ENCODE measurements around the gene GPR132. TPM values are rescaled to one million over a fixed set of nuclear protein-coding genes. Genes with fewer than 3 reads are reported as not detected.
A peak's percentile ranks its signal among the peaks of the same experiment; 100 is the strongest.

GPR132 gene
- total RNA-seq, 1 donor from 2014 or later, result not detected

DNA sequence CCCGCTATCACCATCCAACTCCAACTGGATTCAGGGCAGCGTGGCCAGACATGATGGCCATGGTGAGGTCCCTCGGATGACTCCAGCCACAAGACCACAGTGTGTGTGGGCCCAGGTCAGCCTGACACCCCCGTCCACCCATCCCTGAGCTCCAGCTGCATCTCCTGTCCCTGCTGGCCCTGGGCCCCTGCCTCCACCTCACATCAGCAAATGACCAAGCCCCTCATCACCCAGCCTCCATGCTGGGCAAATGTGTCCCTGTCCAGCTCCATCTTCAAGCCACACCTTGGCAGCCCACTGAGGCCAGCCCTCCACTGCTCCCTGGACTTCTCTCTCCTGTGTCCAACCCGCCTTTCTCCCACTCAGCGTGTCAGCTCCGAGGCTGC lies 3.2 kb downstream of the GPR132 start:
- peaks cover 1% of the 10 kb centered on the region for H3K27me3 ChIP-seq (ENCODE audit: control insufficient read depth, insufficient read depth, low read length)
- no peak overlapping the region for H3K4me3 ChIP-seq (ENCODE audit: low read depth, low read length)
- TF ChIP-seq, protein P1, sequence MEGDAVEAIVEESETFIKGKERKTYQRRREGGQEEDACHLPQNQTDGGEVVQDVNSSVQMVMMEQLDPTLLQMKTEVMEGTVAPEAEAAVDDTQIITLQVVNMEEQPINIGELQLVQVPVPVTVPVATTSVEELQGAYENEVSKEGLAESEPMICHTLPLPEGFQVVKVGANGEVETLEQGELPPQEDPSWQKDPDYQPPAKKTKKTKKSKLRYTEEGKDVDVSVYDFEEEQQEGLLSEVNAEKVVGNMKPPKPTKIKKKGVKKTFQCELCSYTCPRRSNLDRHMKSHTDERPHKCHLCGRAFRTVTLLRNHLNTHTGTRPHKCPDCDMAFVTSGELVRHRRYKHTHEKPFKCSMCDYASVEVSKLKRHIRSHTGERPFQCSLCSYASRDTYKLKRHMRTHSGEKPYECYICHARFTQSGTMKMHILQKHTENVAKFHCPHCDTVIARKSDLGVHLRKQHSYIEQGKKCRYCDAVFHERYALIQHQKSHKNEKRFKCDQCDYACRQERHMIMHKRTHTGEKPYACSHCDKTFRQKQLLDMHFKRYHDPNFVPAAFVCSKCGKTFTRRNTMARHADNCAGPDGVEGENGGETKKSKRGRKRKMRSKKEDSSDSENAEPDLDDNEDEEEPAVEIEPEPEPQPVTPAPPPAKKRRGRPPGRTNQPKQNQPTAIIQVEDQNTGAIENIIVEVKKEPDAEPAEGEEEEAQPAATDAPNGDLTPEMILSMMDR (IDR thresholded peaks at IDR 0.05; ENCODE audit: insufficient read depth, low read length, severe bottlenecking), result no peak
- FAIRE-seq (peak; percentile 28), DNase-seq (ENCODE audit: low read depth) (no peak)
- H3K36me3 ChIP-seq (ENCODE audit: control insufficient read depth, insufficient read depth, low read length), result no peaks in the 10 kb centered on the region

DNA sequence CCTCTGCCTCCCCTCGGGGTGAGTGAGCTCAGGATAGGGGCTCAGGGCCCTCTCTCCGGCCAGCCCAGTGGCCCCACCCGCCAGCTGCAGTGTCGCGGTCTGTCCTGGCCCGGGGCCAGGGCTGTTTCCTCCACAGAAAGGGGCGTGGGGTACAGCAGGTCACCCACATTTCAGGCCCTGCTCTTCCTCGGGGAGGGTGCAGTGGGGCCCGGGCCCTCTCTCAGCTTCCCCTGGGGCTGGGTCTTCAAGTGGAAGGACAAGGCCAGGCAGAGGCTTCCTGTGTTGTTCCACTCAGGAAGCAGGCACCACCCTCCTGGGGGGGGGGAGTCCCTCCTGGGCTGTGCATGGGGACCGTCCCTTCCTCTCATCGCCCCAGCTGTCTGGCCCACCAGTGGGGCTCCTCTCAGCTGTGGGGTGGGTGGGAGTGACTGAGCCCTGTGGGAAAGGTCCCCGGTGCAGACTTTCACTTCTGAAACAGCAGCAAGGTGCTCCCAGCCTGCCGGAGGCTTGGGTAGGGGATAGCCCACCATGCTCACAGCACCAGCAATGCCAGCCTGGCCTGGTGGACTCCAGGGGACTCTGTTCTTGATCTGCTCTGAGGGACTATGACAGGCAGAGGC lies 3.7 kb downstream of the GPR132 start:
- H3K27me3 ChIP-seq (ENCODE audit: control insufficient read depth, insufficient read depth, low read length), result peaks cover 1% of the 10 kb centered on the region
- FAIRE-seq, result no peak
- no peaks in the 10 kb centered on the region for H3K36me3 ChIP-seq (ENCODE audit: control insufficient read depth, insufficient read depth, low read length)
- no peak for DNase-seq (ENCODE audit: low read depth)
- TF ChIP-seq, protein P1 (IDR thresholded peaks at IDR 0.05; ENCODE audit: insufficient read depth, low read length, severe bottlenecking), result no peak
- H3K4me3 ChIP-seq (ENCODE audit: low read depth, low read length), result no peak overlapping the region

DNA sequence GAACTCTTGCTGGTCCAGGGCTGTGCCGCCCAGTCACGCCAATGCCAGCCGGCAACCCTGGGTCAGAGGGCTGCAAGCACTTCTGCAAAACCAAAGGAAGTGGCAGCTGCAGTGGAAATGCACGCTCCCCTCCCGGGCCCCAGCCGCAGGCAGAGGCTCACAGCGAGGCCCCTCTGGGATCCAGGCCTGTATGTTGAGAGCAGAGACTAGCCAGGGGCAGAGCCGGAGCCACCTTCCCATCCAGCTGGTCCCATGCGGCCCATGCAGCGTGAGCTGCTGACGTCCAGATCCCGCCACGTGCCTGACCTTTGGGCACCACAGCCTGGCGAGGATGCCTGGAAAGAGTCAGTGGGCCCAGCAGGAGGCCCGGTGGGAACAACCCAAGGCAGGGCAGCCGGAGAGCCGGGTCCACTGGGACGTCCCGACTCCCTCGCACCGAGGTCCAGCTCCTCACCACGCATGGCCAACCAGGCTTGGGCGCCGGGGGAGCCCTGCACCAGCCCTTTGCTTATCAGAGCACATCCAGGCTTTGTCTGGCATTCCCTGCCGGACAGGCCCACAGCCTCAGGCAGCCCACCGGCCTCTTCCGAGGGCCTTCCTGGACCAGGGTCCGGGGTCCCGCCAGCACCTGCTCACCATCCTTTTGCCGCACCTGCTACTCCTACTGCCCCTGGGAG lies 4.3 kb downstream of the GPR132 start:
- DNase-seq (ENCODE audit: low read depth) (no peak), FAIRE-seq (no peak)
- TF ChIP-seq, protein P1 (IDR thresholded peaks at IDR 0.05; ENCODE audit: insufficient read depth, low read length, severe bottlenecking), result no peak
- Histone ChIP-seq H3K4me3 (ENCODE audit: low read depth, low read length) (no peak overlapping the region), H3K27me3 (ENCODE audit: control insufficient read depth, insufficient read depth, low read length) (peaks cover 1% of the 10 kb centered on the region), H3K36me3 (ENCODE audit: control insufficient read depth, insufficient read depth, low read length) (no peaks in the 10 kb centered on the region)

DNA sequence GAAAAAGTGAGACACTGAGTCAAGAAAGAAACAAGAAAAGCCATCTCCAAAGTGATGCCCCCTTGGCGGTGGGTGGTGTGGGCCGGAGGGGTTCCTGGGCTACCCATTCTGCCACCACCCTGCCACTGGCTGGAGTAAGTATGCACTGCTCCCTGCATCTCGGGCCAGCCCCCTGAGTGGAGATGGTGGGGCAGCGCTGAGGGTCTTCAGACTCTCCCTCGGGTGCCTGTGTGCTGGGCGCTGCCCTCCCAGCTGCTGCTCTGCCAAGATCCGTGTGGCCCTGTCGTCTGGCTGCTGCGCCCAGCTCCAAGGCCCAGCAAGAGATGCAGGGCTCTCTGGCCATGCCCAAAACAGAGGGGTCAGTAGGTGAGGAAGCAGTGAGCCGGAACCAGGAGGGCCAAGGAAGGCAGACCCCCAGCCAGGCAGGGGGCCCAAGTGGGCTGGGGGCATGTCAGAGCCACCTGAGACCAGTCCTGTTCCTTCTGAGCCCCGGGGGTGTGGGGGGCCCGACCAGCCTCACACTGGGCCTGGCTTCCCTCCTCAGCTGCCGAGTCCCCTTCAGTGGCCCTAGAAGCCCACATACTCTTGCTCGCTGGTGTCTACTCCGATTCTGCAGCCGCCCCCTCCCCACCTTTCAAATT lies 5.2 kb downstream of the GPR132 start:
- DNase-seq (ENCODE audit: low read depth), result no peak

DNA sequence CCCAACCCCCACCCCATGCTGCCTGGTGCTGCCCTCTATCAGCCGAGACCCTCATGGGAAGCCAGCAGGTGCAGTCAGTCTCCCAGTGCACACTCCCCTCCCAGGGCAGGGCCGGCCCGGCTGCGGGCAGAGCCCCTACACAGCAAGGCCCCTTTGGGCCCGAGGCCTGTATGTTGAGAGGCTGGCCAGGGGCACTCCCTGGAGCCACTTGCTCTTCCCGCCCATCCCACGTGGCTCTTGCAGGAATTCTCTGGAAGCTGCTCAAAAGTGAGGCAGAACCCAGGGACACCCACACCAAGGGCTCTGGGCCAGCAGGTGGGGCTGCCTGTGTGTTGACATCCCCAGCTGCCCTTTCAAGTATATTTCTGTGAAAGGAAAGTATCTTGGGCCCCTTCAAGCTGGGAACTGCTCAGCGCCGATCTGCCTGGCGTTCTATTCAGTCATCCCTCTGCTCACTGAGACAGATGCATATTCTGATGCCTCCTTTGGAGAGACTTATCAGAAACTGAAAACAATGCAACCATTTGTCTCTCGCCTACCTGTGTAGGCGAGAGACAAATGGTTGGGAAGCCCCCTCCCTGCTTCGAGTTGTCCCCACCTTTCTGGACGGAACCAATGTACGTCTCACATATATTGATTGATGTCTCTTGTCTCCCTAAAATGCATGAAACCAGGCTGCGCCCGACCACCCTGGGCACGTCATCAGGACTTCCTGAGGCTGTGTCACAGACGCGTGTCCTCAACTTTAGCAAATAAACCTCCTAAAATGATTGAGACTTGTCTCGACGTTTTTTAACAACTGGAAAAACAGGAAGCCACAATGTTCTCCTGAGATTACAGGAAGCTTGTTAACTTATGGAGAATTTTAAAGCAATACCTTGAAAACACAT lies 6.0 kb downstream of the GPR132 start:
- peak; percentile 19 for DNase-seq (ENCODE audit: low read depth)
- H3K27me3 ChIP-seq (ENCODE audit: control insufficient read depth, insufficient read depth, low read length), result peaks cover 1% of the 10 kb centered on the region
- H3K36me3 ChIP-seq (ENCODE audit: control insufficient read depth, insufficient read depth, low read length), result no peaks in the 10 kb centered on the region
- TF ChIP-seq, protein P1 (IDR thresholded peaks at IDR 0.05; ENCODE audit: insufficient read depth, low read length, severe bottlenecking), result peak; percentile 0
- no peak overlapping the region for H3K4me3 ChIP-seq (ENCODE audit: low read depth, low read length)
- FAIRE-seq, result no peak

More for the DNA sequence above, 5.2 kb downstream of the GPR132 start:
- FAIRE-seq, result no peak
- Histone ChIP-seq H3K4me3 (ENCODE audit: low read depth, low read length) (no peak overlapping the region), H3K27me3 (ENCODE audit: control insufficient read depth, insufficient read depth, low read length) (peaks cover 1% of the 10 kb centered on the region), H3K36me3 (ENCODE audit: control insufficient read depth, insufficient read depth, low read length) (no peaks in the 10 kb centered on the region)
- TF ChIP-seq, protein P1 (IDR thresholded peaks at IDR 0.05; ENCODE audit: insufficient read depth, low read length, severe bottlenecking), result no peak
